Measurements from ENCODE around the gene RTL10. TPM values are rescaled to one million over a fixed set of nuclear protein-coding genes. Genes with fewer than 3 reads are reported as not detected.
A peak's percentile ranks its signal among the peaks of the same experiment; 100 is the strongest.

RTL10 gene, protein sequence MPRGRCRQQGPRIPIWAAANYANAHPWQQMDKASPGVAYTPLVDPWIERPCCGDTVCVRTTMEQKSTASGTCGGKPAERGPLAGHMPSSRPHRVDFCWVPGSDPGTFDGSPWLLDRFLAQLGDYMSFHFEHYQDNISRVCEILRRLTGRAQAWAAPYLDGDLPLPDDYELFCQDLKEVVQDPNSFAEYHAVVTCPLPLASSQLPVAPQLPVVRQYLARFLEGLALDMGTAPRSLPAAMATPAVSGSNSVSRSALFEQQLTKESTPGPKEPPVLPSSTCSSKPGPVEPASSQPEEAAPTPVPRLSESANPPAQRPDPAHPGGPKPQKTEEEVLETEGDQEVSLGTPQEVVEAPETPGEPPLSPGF
- total RNA-seq, result 1 to 10 TPM; 6.8 to 7.7 TPM
- long read RNA-seq, full-length matches to known transcripts, result 6 of 8 reads
- long read RNA-seq, partial matches to known transcripts, result 0 of 8 reads
- long read RNA-seq, other reads (novel, unspliced or antisense), result 2 of 8 reads

DNA sequence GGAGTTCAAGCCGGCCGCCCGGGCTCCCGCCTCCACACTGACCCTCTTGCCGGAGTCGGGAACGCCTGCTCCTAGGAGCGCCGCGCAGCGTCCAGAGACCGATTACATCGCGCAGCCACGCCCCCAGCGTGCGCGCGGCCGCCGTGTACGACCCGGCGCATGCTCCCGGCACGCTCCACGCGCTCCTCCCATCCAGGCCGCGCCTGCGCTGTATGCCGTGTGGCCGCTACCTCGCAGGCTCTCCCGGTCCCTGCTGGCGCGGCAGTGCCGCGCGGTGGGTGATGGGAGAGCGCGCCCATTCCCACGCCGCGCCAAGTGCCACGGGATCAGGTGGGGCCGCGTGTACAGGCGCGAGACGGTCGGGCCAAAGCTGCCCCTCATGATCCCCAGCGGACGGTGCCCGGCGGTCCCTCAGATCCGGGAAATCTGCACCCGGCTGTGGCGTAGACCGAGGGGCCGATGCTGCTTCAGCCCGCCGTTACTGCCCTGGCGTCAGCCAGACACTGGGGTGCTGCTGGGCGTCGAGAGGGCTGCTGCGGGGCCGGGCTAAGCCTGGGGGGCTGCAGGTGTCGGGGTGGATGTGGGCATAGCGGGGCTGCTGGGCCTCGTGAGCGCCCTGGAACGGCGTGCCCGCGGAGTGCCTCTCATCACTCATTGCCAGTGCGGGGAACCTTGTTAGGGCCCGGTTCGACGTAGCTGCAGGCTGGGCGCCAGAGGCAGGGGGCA lies at the start of gene RTL10, which contains the start of gene GNB1L:
Gene RTL10 (minus strand): TSS at position 97 of the 726 bp plus-strand sequence. CDS start 2,613 bp downstream, outside the sequence.
Gene GNB1L (minus strand): TSS at position 97 of the 726 bp plus-strand sequence. CDS start 33,519 bp downstream, outside the sequence.
- peak; percentile 98 for ATAC-seq
- intact Hi-C loops (cut with DNase I), result no loop called here
- DNase-seq, result peak; percentile 98

DNA sequence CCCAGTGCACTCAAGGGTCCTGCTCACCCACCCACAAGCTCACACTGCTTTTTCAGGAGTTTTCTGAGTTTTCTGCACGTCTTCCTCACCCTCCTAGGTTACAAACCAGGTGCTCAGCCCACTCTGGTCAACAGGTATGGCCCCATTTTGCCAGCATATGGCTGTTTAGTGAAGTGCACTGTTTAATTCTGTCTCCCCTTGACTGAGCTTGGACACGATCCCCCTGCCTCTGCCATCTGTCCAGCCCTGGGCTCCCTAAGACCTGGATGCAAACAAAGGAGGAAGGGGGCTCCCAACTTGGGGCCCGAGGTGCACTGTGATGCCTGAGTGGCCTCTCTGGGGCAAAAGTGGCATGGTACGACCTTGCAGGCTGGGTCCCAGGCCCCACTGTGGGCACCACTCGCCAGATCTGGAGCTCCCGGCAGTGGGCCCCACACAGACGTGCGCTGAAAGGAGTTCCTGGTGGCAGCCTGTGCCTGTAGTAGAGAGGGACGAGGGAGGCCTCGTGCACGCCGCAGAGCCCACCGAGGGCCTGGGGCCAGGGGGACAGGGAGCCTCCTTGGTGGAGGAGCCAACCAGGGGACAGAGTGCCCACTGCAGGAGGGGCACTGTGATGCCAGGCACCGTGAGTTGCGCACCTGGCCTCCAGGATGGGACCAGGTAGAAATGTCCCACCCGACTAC lies 49.6 kb upstream of the RTL10 start:
- DNase-seq, result no peak
- intact Hi-C loops (cut with DNase I), result no loop called here
- no peak for ATAC-seq

DNA sequence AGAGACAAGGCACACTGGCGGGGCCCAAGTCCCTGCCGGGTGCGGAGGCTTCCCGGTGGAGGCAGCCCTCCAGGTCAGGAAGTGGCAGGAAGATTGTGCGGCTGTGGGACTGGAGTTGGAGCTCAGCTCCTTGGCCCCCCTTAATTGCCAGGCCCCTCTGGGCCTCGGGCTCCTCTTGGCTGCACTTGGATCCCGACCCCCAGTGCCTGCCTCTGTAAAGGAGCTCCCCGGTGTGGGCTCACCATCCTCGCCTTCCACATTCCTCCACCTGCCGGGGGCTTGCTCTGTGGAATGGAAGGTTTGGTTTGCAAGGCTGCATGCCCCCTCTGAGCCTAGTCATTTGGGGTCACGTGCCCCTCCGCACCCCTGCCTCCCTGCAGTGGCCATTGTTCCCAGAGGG lies 48.8 kb upstream of the RTL10 start:
- DNase-seq, result no peak
- no peak for ATAC-seq
- intact Hi-C loops (cut with DNase I), result no loop called here

DNA sequence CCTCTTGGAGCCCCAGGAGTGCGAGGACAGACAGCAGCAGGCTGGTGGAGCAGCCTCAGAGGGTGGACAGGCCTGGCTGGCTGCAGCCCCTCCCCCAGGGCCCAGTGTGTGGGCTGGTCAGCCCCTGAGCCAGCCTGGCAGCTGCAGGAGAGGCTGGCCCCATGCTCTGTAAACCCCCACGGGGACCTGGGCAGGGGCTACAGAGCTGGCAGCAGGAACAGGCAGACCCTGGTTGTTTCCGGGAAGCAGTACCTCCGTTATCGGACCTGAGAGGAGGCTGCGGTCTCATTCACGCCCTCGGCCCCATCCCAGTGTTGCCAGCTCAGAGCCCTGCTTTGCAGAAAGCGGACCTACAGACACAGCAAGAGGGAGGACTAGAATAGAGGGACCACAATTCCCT lies 48.4 kb upstream of the RTL10 start:
- ATAC-seq (no peak), DNase-seq (no peak)
- intact Hi-C loops (cut with DNase I), result no loop called here

DNA sequence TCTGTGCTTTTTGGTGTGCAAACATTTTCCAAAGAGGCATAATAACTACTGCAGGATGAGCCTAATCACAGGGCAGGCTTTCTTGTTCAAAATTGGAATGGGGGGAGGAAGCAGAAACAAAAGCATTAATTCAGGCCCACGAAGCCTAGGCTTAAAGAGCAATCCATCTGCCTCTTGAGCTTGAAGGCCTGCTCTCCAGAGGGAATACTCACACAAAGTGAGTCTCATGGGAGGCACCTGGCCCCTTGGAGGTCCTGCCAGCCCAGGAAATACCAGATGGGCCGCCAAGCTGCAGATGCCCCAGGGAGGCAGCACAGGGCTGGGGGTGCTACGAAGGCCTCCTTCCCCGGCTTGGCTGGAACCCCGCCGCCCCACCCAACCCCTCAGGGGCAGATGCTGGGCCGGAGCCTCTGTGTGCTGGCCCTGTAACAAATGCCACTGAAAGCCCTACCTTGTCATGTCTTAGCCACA lies 47.6 kb upstream of the RTL10 start:
- ATAC-seq (no peak), DNase-seq (no peak)
- intact Hi-C loops (cut with DNase I), result no loop called here

DNA sequence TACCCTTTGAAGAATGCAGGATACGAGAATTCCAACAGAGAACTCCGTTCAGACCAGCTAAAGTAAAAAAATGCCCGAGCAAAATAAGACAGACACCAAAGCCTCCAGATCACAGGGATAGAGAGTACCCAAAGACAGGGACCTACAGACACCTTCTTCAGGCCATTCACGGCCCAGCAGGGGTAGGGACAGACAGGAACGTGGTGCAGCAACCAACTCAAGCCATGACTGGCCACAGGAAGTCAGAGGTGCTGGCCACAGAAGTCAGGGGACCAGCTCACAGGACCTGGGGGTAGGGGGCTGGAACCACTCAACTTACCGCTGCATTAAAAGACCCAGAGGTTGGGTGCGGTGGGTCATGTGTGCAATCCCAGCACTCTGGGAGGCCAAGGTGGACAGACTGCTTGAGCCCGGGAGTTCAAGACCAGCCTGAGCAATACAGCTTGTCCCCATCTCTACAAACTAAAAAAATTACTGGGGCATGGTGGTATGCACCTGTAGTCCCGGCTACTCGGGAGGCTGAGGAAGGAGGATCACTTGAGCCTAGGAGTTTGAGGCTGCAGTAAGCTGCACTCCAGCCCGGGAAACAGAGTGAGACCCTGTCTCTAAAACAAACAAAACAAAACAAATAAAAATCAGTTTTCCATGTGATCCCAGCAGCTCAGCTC lies 47.0 kb upstream of the RTL10 start:
- no peak for DNase-seq

DNA sequence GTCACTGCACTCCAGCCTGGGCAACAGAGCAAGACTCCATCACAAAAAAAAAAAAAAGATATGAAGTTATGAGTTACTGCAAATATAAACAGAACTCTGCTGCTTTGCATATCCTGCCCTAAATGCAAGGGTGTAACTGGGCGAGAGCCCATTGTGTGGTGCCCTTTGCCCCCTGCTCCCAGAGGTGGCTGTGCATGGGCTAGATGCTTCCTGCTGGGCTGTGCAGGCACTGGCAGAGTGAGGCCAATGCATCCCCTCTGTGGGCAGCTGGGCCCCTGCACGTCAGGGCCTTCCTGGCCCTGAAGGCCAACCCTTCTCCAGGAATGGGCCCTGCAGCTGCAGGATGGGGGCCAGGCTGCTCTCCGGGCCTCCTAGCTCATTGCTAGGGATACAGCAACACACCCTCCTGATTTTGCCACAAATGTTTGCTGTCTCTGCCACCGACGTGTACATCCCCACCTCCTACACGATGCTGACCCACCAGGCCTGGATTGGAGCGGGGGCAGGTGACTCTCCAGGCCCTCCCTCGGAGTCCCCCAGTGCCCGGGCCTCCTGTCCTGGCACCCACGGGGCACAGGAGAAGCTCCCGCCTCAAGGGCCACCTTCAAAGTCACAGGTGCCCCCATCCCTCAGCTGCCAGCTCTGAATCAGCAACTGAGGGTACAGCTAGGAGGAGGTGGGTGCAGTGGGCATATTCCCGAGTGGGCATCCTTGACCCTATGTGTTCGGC lies 46.2 kb upstream of the RTL10 start:
- ATAC-seq (no peak), DNase-seq (no peak)
- intact Hi-C loops (cut with DNase I), result no loop called here

More for the DNA sequence above, 47.0 kb upstream of the RTL10 start:
- no peak for ATAC-seq
- intact Hi-C loops (cut with DNase I), result no loop called here

DNA sequence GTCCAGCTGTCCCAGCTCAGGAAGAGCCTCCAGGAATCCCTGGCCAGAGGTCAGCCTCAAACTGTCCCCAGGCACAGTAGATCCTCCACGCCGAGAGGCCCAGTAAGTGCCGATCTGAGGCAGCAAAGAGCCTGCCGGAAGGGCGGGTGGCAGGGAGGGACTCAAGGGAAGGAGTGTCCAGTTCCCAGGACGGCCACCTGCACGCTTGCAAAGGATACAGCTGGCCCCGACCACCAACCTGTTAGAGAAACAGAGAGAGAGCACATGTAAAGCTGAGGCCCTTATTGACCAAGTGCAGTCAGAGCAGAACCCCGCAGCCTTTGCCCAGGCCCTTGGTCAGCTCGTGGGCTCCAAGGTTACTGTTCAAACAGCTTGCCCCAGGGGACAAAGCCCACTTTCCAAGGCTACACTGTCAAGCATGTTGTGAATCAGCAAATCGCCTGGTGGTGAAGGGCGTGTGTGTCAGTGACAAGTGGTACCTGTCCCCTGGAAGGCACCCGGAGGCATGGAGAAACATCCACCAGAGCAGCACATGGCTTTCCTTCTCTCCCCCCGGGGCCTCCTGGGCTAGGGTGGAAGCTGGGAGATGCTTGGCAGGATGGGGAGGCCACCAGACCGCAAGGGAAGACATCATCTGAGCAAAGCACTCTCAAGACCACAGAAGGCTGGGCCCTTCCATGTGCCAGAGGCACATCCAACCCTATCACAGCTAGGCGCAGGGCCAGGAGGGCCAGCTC lies 44.3 kb upstream of the RTL10 start:
- ATAC-seq (no peak), DNase-seq (no peak)
- intact Hi-C loops (cut with DNase I), result no loop called here

DNA sequence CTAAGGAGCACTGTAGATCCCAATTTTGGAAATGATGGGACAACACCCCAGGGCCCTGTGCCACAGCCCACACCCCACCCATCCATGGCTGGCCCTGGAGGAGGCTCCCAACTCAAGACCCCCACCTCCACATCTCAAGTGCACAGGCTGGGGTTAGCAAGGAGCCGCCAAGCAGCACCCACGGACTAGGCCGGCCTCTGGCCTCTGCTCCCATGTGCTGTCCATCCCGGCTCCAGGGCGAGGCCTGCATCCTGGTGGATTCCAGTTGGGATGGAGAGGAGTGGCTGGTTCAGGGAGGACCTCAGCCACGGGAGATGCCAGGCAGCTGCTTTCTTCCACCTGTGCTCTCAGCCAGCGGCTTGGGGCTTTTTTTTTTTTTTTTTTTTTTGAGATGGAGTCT lies 43.5 kb upstream of the RTL10 start:
- intact Hi-C loops (cut with DNase I), result no loop called here
- DNase-seq (no peak), ATAC-seq (no peak)

DNA sequence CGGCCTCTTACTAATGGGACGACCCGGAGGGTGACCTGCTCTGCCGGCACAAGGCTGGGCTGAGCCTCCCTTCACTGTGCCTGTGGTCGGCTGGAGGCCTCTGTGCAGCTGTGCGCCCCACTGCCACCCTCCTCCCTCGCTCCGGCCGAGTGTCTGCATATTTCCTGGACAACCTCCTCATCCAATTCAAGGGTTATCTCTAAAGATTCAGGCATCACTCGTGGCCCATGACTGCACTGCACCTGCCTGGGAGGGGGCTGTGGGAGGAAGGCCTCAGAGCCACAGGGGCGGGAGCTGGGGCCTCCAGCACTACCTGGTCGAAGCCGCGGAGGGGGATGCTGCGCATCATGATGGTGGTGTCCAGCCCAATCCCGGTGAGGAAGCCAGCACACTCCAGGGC lies 43.1 kb upstream of the RTL10 start:
- intact Hi-C loops (cut with DNase I), result no loop called here
- DNase-seq (no peak), ATAC-seq (no peak)

DNA sequence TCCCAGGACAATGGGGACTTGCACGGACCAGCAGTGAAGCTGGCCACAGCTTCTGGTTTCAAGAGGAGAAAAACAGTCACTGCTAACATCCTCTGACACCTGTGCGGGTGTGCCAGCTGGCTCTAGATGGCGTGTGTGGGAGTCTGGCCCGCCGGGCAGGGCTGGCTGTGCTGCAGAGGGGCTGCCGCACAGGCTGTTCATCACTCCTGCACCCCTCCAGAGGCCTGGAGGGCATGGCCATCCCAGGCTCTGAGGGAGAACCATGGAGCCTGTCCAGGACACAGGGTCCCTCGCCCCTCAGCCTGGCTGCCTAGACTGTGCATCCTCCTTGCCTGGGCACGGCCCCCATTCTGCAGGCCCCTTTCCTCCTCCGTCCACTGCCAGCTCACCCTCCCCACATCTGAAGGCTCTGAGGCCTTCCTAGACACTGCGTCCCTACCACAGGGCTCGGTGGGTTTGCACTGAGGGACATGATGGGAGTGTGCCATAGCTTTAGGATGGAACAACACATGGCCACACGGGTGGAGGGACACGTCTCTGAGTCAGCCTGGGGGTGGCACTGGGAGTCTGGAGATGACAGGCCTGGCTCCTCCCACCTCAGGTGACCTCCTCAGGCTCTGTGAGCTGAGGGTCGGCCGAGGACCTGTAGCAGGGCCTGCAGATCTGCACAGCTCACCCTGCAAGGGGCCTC lies 42.1 kb upstream of the RTL10 start:
- ATAC-seq, result peak; percentile 22 to 32
- DNase-seq, result no peak
- intact Hi-C loops (cut with DNase I), result no loop called here

DNA sequence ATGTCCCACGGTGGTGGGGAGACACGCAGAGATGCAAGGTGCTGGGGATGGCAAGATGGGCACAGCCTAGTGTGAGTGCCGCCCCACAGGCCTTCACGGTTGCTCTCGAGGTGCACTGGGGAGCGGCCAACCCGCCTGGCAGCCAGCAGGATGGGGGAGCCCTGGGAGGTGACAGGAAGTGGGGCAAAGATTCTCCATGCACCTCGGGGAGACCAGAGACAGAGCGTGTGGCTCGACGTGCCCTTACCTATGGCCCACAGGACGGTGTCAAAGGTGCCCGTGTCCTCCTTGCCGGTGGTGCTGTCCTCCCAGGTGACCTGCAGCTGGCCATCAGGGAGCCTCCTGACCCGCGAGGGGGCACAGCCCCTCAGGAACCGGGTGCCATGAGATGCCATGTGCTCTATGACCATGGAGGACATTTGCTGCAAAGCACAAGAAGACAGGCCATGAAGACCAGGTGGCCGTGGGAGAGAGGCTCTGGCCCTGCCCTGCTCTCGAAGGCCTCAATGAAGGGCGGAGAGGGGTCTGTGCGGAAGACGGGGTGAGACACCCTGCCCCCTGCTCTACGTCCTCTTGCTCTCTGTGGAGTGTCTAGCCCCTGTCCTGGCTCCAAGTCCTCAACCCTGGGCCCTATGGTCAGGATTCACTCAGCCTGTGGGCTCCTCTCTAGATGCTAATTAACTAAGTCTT lies 40.6 kb upstream of the RTL10 start:
- ATAC-seq, result no peak
- no peak for DNase-seq
- intact Hi-C loops (cut with DNase I), result no loop called here

DNA sequence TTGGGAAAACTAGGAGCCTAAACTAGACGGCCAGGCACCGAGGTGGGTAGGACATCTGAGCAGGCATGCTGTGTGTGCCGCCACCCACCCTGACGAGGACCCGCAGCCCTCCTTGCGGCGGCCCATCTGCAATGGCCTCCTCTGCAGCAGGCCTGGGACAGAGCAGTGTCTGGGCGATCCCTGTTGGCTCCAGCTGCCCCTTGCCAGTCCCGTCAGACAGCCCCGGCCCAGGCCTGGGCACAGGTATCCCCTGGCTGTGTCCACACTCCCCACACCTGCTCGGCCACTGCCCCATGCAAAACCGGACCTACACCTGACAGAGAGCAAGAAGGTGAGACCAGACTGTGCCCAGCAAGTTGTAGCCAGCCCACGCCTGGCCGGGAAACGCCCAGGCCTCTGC lies 38.7 kb upstream of the RTL10 start:
- intact Hi-C loops (cut with DNase I), result no loop called here
- ATAC-seq (no peak), DNase-seq (no peak)

DNA sequence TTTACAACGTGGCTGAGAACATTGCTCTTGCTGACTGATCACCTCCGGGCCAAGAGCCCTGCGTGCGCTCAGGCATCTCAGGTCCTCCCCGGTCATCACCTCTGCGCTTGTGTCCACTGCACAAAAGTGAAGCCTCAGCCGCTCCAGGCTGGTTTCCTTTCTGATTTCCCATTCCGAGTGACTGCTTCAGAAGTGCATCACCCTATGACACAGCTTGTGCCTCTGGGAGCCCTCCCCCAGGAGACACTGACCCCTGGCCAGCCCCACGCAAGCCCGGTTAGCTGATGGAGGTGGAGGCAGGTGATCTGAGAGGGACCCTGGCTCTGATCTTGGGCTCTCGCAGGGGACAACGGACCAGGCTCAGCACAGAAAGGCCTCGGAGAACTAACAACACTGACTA lies 38.3 kb upstream of the RTL10 start:
- ATAC-seq (peak in 1 of 2 donors; percentile 3), DNase-seq (no peak)
- intact Hi-C loops (cut with DNase I), result no loop called here

DNA sequence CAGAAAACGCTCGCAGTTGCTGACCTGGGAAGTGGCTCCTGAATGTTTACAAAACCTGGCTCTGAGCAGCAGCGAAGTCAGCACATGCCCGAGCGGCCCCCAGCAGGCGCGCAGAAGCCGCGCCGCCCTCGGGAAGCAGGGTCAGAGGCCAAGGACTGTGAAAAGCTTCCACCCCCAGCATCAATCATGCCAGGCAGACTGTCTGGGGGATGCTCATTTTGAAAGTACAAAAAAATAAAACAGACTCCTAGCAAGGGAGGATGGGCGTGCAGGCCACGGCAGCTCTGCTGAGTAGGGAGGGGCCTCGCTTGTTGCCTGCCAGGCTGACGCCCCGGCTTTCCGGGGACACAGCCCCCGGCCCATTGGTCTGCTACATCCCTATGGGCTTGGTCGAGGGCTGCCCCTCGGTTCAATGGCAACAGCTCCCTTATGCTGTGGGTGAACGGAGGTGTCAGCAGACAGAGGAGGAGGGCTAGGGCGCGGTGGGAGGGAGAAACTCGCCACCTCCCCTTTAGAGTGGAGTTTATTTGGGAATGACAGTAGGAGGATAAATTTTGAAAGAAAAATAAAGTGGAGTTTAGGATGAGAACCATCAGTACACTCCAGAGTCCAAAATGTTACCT lies 37.7 kb upstream of the RTL10 start:
- peak; percentile 17 to 50 for ATAC-seq
- intact Hi-C loops (cut with DNase I), result no loop called here
- DNase-seq, result no peak

Measured in left cardiac atrium (tissue), 4 donors.